Endothelial cell of umbilical vein (primary cell): ENCODE measurements around the gene MRPL48. TPM values are rescaled to one million over a fixed set of nuclear protein-coding genes. Genes with fewer than 3 reads are reported as not detected.

Source experiments
- BruUV-seq: library from RNA; stranded (reverse); fragments of 400-500 nt; replicated peaks from 2 replicates; lab custom pipeline; 2021; lab: Mats Ljungman, UMichigan
- CTCF ChIA-PET: fragments of 300-600, 350-600 bp; sonication (Branson Sonifier 250); formaldehyde crosslinking; loops from one replicate; lab custom pipeline; 2021; ENCODE audit warnings: antibody characterized with exemption, inconsistent platforms; lab: Charles Lee
- POLR2A ChIA-PET: fragments of 300-600, 350-600 bp; sonication (Branson Sonifier 250); formaldehyde crosslinking; loops from one replicate; lab custom pipeline; 2021; ENCODE audit warnings: antibody characterized with exemption, inconsistent platforms; lab: Charles Lee
- DNase-seq: peaks from one replicate; pipeline ENCODE4 v3.0.0-alpha.2; 2011; ENCODE audit warnings: low read depth, low spot score
- FAIRE-seq: peaks from 2 replicates; lab custom pipeline; 2011; peaks lifted over from hg19 to GRCh38; lab: Jason Lieb, UNC
- H2AFZ ChIP-seq: 2 replicates; pipeline ENCODE4 v1.6.0; 2012; ENCODE audit warnings: low read depth, low read length, control low read depth, inconsistent platforms
- H3K27ac ChIP-seq: 2 replicates; pipeline ENCODE4 v1.5.1; 2011; ENCODE audit warnings: low read depth, mild to moderate bottlenecking, control low read depth, low read length, moderate library complexity; ENCODE audit not compliant: insufficient read depth
- H3K27me3 ChIP-seq, 2 experiments: 2 replicates each; pipeline versions ENCODE4 v1.6.0 to v1.6.1; 2011; ENCODE audit warnings: low read length in 2 of 2, mixed read lengths in 1 of 2; ENCODE audit not compliant: control insufficient read depth in 2 of 2, insufficient read depth in 2 of 2
- H3K36me3 ChIP-seq, 2 experiments: 2 replicates in 1 of 2; 3 replicates in 1 of 2; pipeline ENCODE4 v1.5.1; 2011; ENCODE audit warnings: low read length in 2 of 2, mild to moderate bottlenecking in 1 of 2, moderate library complexity in 1 of 2; ENCODE audit not compliant: control insufficient read depth in 2 of 2, insufficient read depth in 2 of 2; ENCODE audit errors: extremely low read depth in 1 of 2
- H3K4me1 ChIP-seq: 3 replicates; pipeline ENCODE4 v1.5.1; 2011; ENCODE audit warnings: mild to moderate bottlenecking, low read length; ENCODE audit not compliant: control insufficient read depth, insufficient read depth; ENCODE audit errors: extremely low read depth
- H3K4me2 ChIP-seq: 2 replicates; pipeline ENCODE4 v1.6.1; 2011; ENCODE audit warnings: low read length, control low read depth, mixed read lengths; ENCODE audit not compliant: insufficient read depth
- H3K4me3 ChIP-seq, 3 experiments: fragments of 200-600 bp in 1 of 3; sonication (generic), shearing (Covaris generic) in 1 of 3; replicated peaks in 1 of 3; 2 replicates each; pipeline ENCODE4 v1.5.1; 2011 to 2016; ENCODE audit warnings: control low read depth in 3 of 3, low read length in 3 of 3, mild to moderate bottlenecking in 2 of 3, inconsistent platforms in 1 of 3, low read depth in 1 of 3, moderate library complexity in 1 of 3; ENCODE audit not compliant: insufficient read depth in 1 of 3
- H3K79me2 ChIP-seq: 2 replicates; pipeline ENCODE4 v1.6.0; 2012; ENCODE audit warnings: low read length, inconsistent platforms; ENCODE audit not compliant: control insufficient read depth, insufficient read depth
- H3K9ac ChIP-seq: replicated peaks from 2 replicates; pipeline ENCODE3; 2011; ENCODE audit warnings: low read length, control low read depth; ENCODE audit not compliant: insufficient read depth; ENCODE audit errors: extremely low read depth
- H3K9me1 ChIP-seq: replicated peaks from 3 replicates; pipeline ENCODE4 v1.6.0; 2011; ENCODE audit warnings: mild to moderate bottlenecking, low read length; ENCODE audit not compliant: control insufficient read depth, insufficient read depth; ENCODE audit errors: extremely low read depth
- H3K9me3 ChIP-seq: replicated peaks from 2 replicates; pipeline ENCODE4 v1.5.1; 2012; ENCODE audit warnings: low read length, inconsistent platforms; ENCODE audit not compliant: control insufficient read depth, insufficient read depth
- H4K20me1 ChIP-seq: replicated peaks from 2 replicates; pipeline ENCODE3; 2011; ENCODE audit warnings: mild to moderate bottlenecking, low read length; ENCODE audit not compliant: control insufficient read depth, insufficient read depth; ENCODE audit errors: extremely low read depth
- CTCF ChIP-seq, 2 donors: IDR thresholded peaks; 1 replicate in 1 of 2; 2 replicates in 1 of 2; pipeline ENCODE4 v1.5.1; 2011; ENCODE audit warnings: low read length in 2 of 2, mild to moderate bottlenecking in 2 of 2, moderate library complexity in 2 of 2, control low read depth in 1 of 2, inconsistent platforms in 1 of 2, low read depth in 1 of 2; ENCODE audit not compliant: insufficient read depth in 1 of 2; ENCODE audit errors: extremely low read depth in 1 of 2
- EZH2 ChIP-seq: IDR thresholded peaks from 2 replicates; pipeline ENCODE4 v1.6.1; 2012; ENCODE audit warnings: borderline replicate concordance, low read depth, mild to moderate bottlenecking, moderate library complexity, low read length, inconsistent platforms; ENCODE audit not compliant: severe bottlenecking
- FOS ChIP-seq: IDR thresholded peaks from 2 replicates; pipeline ENCODE4 v1.6.1; 2011; ENCODE audit warnings: mild to moderate bottlenecking, low read length, moderate library complexity, borderline replicate concordance; ENCODE audit not compliant: insufficient read depth
- GATA2 ChIP-seq: IDR thresholded peaks from 2 replicates; pipeline ENCODE4 v1.7.0; 2011; ENCODE audit warnings: low read depth, mild to moderate bottlenecking, moderate library complexity, mixed read lengths, low read length; ENCODE audit not compliant: insufficient read length, insufficient read depth
- JUN ChIP-seq: IDR thresholded peaks from 2 replicates; pipeline ENCODE4 v1.6.1; 2011; ENCODE audit warnings: borderline replicate concordance, low read depth; ENCODE audit not compliant: insufficient read length, insufficient read depth
- MAX ChIP-seq: IDR thresholded peaks from 2 replicates; pipeline ENCODE4 v1.6.1; 2011; ENCODE audit not compliant: insufficient read depth, insufficient read length
- MYC ChIP-seq: IDR thresholded peaks from one replicate; pipeline ENCODE4 v1.6.1; 2011; ENCODE audit warnings: mild to moderate bottlenecking, low read depth, low read length
- POLR2A ChIP-seq: IDR thresholded peaks from 2 replicates; pipeline ENCODE4 v1.6.1; 2012; ENCODE audit warnings: low read depth, mild to moderate bottlenecking, control low read depth, low read length
- POLR2AphosphoS5 ChIP-seq: IDR thresholded peaks from 2 replicates; pipeline ENCODE4 v1.6.1; 2012; ENCODE audit warnings: low read depth, mild to moderate bottlenecking, control low read depth, low read length, moderate library complexity; ENCODE audit not compliant: insufficient read depth
- dilution Hi-C: fragments of 300-500 bp; cut with MboI; formaldehyde crosslinking; loops from one replicate; pipeline ENCODE4 v1.15.0; 2019; ENCODE audit warnings: low sequenced_read_pairs; ENCODE audit not compliant: extremely low pct_ligation_motif_present
- intact Hi-C: fragments of 100-400 bp; cut with micrococcal nuclease; formaldehyde crosslinking; loops from one replicate; pipeline ENCODE4 v1.10.0; 2022
- polyA plus RNA-seq, 4 experiments: library from polyadenylated mRNA; depleted of rRNA in 3 of 4; stranded (reverse) in 3 of 4; unstranded in 1 of 4; fragments of >200 nt; gene quantifications; 2 replicates each; pipeline versions ENCODE4 v1.2.1 to v1.2.3, GENCODE V29; 2011 to 2012; ENCODE audit warnings: missing spikeins in 1 of 4
- total RNA-seq: library from RNA; stranded (reverse); gene quantifications from 2 replicates; pipeline ENCODE4 v1.2.3, GENCODE V29; 2021

The MRPL48 gene
- total and polyA plus RNA-seq, 2 donors (not counting 3 experiments of a cell fraction or from before 2014, with no cell fraction given) = 25.0 to 38.3 TPM

GRCh38 chr11:73783483-73784020 is 4.1 kb upstream of the MRPL48 start:
- intact Hi-C loops (no loop called here), dilution Hi-C loops (no loop called here)
- FAIRE-seq = no peak
- Histone ChIP-seq H3K79me2 (peaks cover under 1% of the 10 kb centered on the region), H2AFZ (no peak overlapping the region), H3K9me3 (no peaks in the 10 kb centered on the region), H3K27me3 (no peaks in the 10 kb centered on the region), H3K4me2 (no peak overlapping the region), H3K4me1 (peaks cover 7% of the 10 kb centered on the region), H3K36me3 (no peaks in the 10 kb centered on the region), H3K9ac (no peak overlapping the region), H3K27ac (no peak overlapping the region), H3K9me1 (no peaks in the 10 kb centered on the region), H4K20me1 (no peaks in the 10 kb centered on the region), H3K4me3 (no peak overlapping the region)
- POLR2A ChIA-PET = no interaction called here
- DNase-seq = no peak
- BruUV-seq = no TSS peak
- TF ChIP-seq POLR2AphosphoS5 = no peak
- TF ChIP-seq POLR2A = no peak
- no peak for TF ChIP-seq CTCF (IDR thresholded peaks at IDR 0.05; ENCODE audit: extremely low read depth in 1 of 2, insufficient read depth in 1 of 2, low read depth in 1 of 2, low read length in 2 of 2)
- no peak for TF ChIP-seq JUN
- TF ChIP-seq GATA2 = no peak
- no peak for TF ChIP-seq MYC
- no peak for TF ChIP-seq EZH2
- no peak for TF ChIP-seq FOS
- TF ChIP-seq MAX = no peak
- CTCF ChIA-PET = no interaction called here
